K562 (cell line): ENCODE data around the gene PPARG. TPM values are rescaled to one million over a fixed set of nuclear protein-coding genes. Genes with fewer than 3 reads are reported as not detected.

Experiments
- ATAC-seq: fragments of 200-7000 bp; cut with Tn5 transposase; 3 replicates; pipeline ENCODE4 v1.9.1; 2020; ENCODE audit warnings: moderate library complexity
- BruUV-seq: library from RNA; stranded (reverse); fragments of 400-500 nt; replicated peaks from 2 replicates; lab custom pipeline; 2021; lab: Mats Ljungman, UMichigan
- CTCF ChIA-PET: fragments of 300-600 bp; formaldehyde crosslinking; extraction: SDS; loops from one replicate; lab custom pipeline; 2021; ENCODE audit warnings: low intra/inter-chr PET ratio; lab: Yijun Ruan, JAX
- POLR2A ChIA-PET: fragments of 300-600, 350-650 bp; sonication (Branson Sonifier 250); formaldehyde crosslinking; extraction: SDS; loops from one replicate; lab custom pipeline; 2021; ENCODE audit warnings: antibody characterized with exemption, inconsistent platforms; lab: Yijun Ruan, JAX
- DNase-seq, 4 experiments: peaks; one replicate each; pipeline versions ENCODE4 v3.0.0 to v3.0.0-alpha.2; 2011 to 2018; ENCODE audit warnings: low spot score in 3 of 4, mixed read lengths in 3 of 4; ENCODE audit errors: extremely low read depth in 1 of 4
- FAIRE-seq: peaks from 2 replicates; lab custom pipeline; 2011; peaks lifted over from hg19 to GRCh38; lab: Jason Lieb, UNC
- H2AFZ ChIP-seq: 2 replicates; pipeline ENCODE4 v1.6.0; 2011; ENCODE audit warnings: low read depth, low read length, control low read depth, inconsistent platforms
- H3K27ac ChIP-seq: fragments of 200-600 bp; 3 replicates; pipeline ENCODE4 v1.8.0; 2011; ENCODE audit warnings: low read depth, mild to moderate bottlenecking, control low read depth, inconsistent platforms, low read length, moderate library complexity, mixed read lengths; ENCODE audit errors: extremely low read depth
- H3K27me3 ChIP-seq, 2 experiments: fragments of 300-600 bp in 1 of 2; 2 replicates in 1 of 2; 3 replicates in 1 of 2; pipeline versions ENCODE4 v1.6.0 to v1.8.0; 2011; ENCODE audit warnings: inconsistent platforms in 2 of 2, low read length in 2 of 2, mild to moderate bottlenecking in 1 of 2, mixed read lengths in 1 of 2, moderate library complexity in 1 of 2; ENCODE audit not compliant: control insufficient read depth in 2 of 2, insufficient read depth in 2 of 2
- H3K36me3 ChIP-seq: fragments of 300-600 bp; 3 replicates; pipeline ENCODE4 v1.8.0; 2011; ENCODE audit warnings: mild to moderate bottlenecking, low read length, inconsistent platforms; ENCODE audit not compliant: control insufficient read depth, insufficient read depth
- H3K4me1 ChIP-seq, 2 experiments: fragments of 200-600 bp in 1 of 2; replicated peaks in 1 of 2; 2 replicates in 1 of 2; 3 replicates in 1 of 2; pipeline versions ENCODE4 v1.5.1 to v1.8.0; 2011; ENCODE audit warnings: inconsistent platforms in 2 of 2, low read length in 2 of 2, mild to moderate bottlenecking in 1 of 2, mixed read lengths in 1 of 2, moderate library complexity in 1 of 2; ENCODE audit not compliant: control insufficient read depth in 2 of 2, insufficient read depth in 2 of 2
- H3K4me2 ChIP-seq: 2 replicates; pipeline ENCODE4 v1.6.1; 2011; ENCODE audit warnings: low read length, control low read depth, inconsistent platforms, mixed read lengths; ENCODE audit not compliant: insufficient read depth
- H3K4me3 ChIP-seq: fragments of 200-600 bp; sonication (generic), shearing (Covaris generic); 2 replicates; pipeline ENCODE4 v1.5.1; 2016; ENCODE audit warnings: control low read depth, inconsistent platforms
- H3K79me2 ChIP-seq: fragments of 200-600 bp; 3 replicates; pipeline ENCODE4 v1.8.0; 2011; ENCODE audit warnings: low read length, inconsistent platforms; ENCODE audit not compliant: control insufficient read depth, insufficient read depth
- H3K9ac ChIP-seq, 2 experiments: 2 replicates each; pipeline versions ENCODE4 v1.6.0 to v1.6.1; 2011; ENCODE audit warnings: low read depth in 2 of 2, low read length in 2 of 2, control low read depth in 1 of 2, inconsistent platforms in 1 of 2, mild to moderate bottlenecking in 1 of 2, mixed read lengths in 1 of 2; ENCODE audit not compliant: insufficient read depth in 1 of 2
- H3K9me1 ChIP-seq: one replicate; pipeline ENCODE4 v1.6.0; 2011; ENCODE audit warnings: inconsistent platforms, mild to moderate bottlenecking, low read length, moderate library complexity; ENCODE audit not compliant: control insufficient read depth, insufficient read depth
- H3K9me3 ChIP-seq: replicated peaks from 2 replicates; pipeline ENCODE4 v1.5.1; 2011; ENCODE audit warnings: low read depth, low read length, inconsistent platforms; ENCODE audit not compliant: control insufficient read depth, insufficient read depth
- H4K20me1 ChIP-seq: replicated peaks from 2 replicates; pipeline ENCODE4 v1.6.1; 2011; ENCODE audit warnings: low read length, inconsistent platforms, mixed read lengths; ENCODE audit not compliant: control insufficient read depth, insufficient read depth
- AFF1 ChIP-seq, 2 experiments: fragments of 450-650 bp; IDR thresholded peaks; 2 replicates each; pipeline ENCODE4 v1.6.1; 2018; ENCODE audit warnings: mild to moderate bottlenecking in 2 of 2, low read depth in 1 of 2; ENCODE audit not compliant: partially characterized antibody in 2 of 2
- HDAC3 ChIP-seq: fragments of 450-650 bp; IDR thresholded peaks from 2 replicates; pipeline ENCODE4 v1.6.1; 2018; ENCODE audit warnings: borderline replicate concordance, mild to moderate bottlenecking, moderate library complexity; ENCODE audit not compliant: partially characterized antibody
- MBD1 ChIP-seq: fragments of 250-450 bp; sonication (Bioruptor Pico); IDR thresholded peaks from 2 replicates; pipeline ENCODE4 v1.8.0; 2022; ENCODE audit warnings: inconsistent platforms
- RBM17 ChIP-seq: fragments of 200-400 bp; formaldehyde crosslinking; IDR thresholded peaks from 2 replicates; pipeline ENCODE4 v1.6.1; 2017; ENCODE audit warnings: low read depth, mild to moderate bottlenecking, low read length, borderline replicate concordance
- SMAD2 ChIP-seq: fragments of 150-350 bp; IDR thresholded peaks from 2 replicates; pipeline ENCODE4 v1.6.1; 2014; ENCODE audit warnings: low read depth, mild to moderate bottlenecking, low read length
- SRSF9 ChIP-seq: fragments of 200-400 bp; formaldehyde crosslinking; IDR thresholded peaks from 2 replicates; pipeline ENCODE4 v1.6.1; 2017; ENCODE audit warnings: low read depth, low read length, borderline replicate concordance
- STAG1 ChIP-seq: sonication (generic); formaldehyde crosslinking; IDR thresholded peaks from 2 replicates; pipeline ENCODE4 v1.5.0; 2020; ENCODE audit warnings: missing genetic modification reagents, borderline replicate concordance
- STAT5A ChIP-seq: IDR thresholded peaks from 2 replicates; pipeline ENCODE4 v1.6.1; 2012; ENCODE audit warnings: low read length, inconsistent platforms, borderline replicate concordance
- ZBTB12 ChIP-seq: fragments of 250-450 bp; sonication (Bioruptor Pico); IDR thresholded peaks from 2 replicates; pipeline ENCODE4 v1.4.0; 2020
- ZFP1 ChIP-seq: fragments of 450-650 bp; formaldehyde crosslinking; IDR thresholded peaks from 2 replicates; pipeline ENCODE4 v1.4.0; 2020; ENCODE audit warnings: mild to moderate bottlenecking, mixed read lengths
- ZNF512 ChIP-seq: IDR thresholded peaks from 2 replicates; pipeline ENCODE4 v1.6.1; 2016; ENCODE audit warnings: missing genetic modification characterization, missing compliant biosample characterization
- ZNF639 ChIP-seq, 2 experiments: fragments of 200-800 bp in 1 of 2; sonication (Bioruptor generic) in 1 of 2; sonication (generic) in 1 of 2; formaldehyde crosslinking in 1 of 2; IDR thresholded peaks in 1 of 2; conservative IDR thresholded peaks in 1 of 2; 2 replicates each; pipeline versions ENCODE4 v1.5.0 to v1.6.1; 2016 to 2020; ENCODE audit warnings: missing compliant biosample characterization in 1 of 2, missing genetic modification characterization in 1 of 2, missing genetic modification reagents in 1 of 2
- WGBS: fragments of 100-300 bp; shearing (Covaris generic); methylation state at CpG from one replicate; pipeline ENCODE4 v1.1.6; 2016; ENCODE audit warnings: low coverage, mixed read lengths; ENCODE audit not compliant: insufficient coverage; ENCODE audit errors: missing lambda C conversion rate; 5-methylcytosine and 5-hydroxymethylcytosine counted together
- in situ Hi-C: fragments of 300-500 bp; cut with MboI; formaldehyde crosslinking; loops from 4 replicates; pipeline ENCODE4 v1.15.0; 2018; ENCODE audit warnings: inconsistent platforms, mixed read lengths
- intact Hi-C: fragments of 100-400 bp; cut with micrococcal nuclease; formaldehyde crosslinking; loops from 2 replicates; pipeline ENCODE4 v1.14.2; 2022
- polyA plus RNA-seq, 8 experiments: library from polyadenylated mRNA; depleted of rRNA in 4 of 8; stranded (reverse) in 5 of 8; unstranded in 3 of 8; fragments of >200 nt; fragmentation: Nextera tagmentation in 2 of 8; fragmentation: Illumina TruSeq in 1 of 8; extraction: Ambion mirVana in 2 of 8; extraction: Trizol in 1 of 8; gene quantifications; 2 replicates each; pipeline versions ENCODE4 v1.2.1 to v1.2.3, GENCODE V29; 2011 to 2014; ENCODE audit warnings: inconsistent platforms in 1 of 8, missing spikeins in 1 of 8
- total RNA-seq, 7 experiments: library from RNA; depleted of rRNA in 6 of 7; stranded (reverse); fragments of >200 nt in 6 of 7; fragmentation: Illumina TruSeq in 2 of 7; extraction: Trizol in 2 of 7; gene quantifications; 2 replicates each; pipeline versions ENCODE4 v1.2.1 to v1.2.3, GENCODE V29; 2011 to 2021; ENCODE audit warnings: low replicate concordance in 1 of 7

PPARG gene
- total and polyA plus RNA-seq, 9 of the 15 experiments (the other 6 are each of a cell fraction or from before 2014, with no cell fraction given), result not detected

- CTCF ChIA-PET, result no interaction called here
- FAIRE-seq, result no peak
- no peak for TF ChIP-seq ZBTB12 (CRISPR knock-in tag)
- TF ChIP-seq ZNF639 (CRISPR knock-in tag; conservative IDR thresholded peaks at IDR 0.05 in 1 of 2, IDR thresholded peaks at IDR 0.05 in 1 of 2), result no peak
- TF ChIP-seq STAT5A, result no peak
- no peak for TF ChIP-seq SMAD2
- TF ChIP-seq ZNF512 (tag), result no peak
- TF ChIP-seq STAG1 (CRISPR knock-in tag), result no peak
- no peak for TF ChIP-seq MBD1
- TF ChIP-seq SRSF9, result no peak
- no peak for TF ChIP-seq HDAC3
- no peak for TF ChIP-seq AFF1 (IDR thresholded peaks at IDR 0.05; ENCODE audit: low read depth in 1 of 2, partially characterized antibody in 2 of 2)
- no peak for TF ChIP-seq ZFP1 (CRISPR knock-in tag)
- no peak for TF ChIP-seq RBM17
Observed at GRCh38 chr3:12321015-12321414, 32.1 kb downstream of the PPARG start.

More at GRCh38 chr3:12321015-12321414, 32.1 kb downstream of the PPARG start:
- intact Hi-C loops, result no loop called here
- DNase-seq, result no peak
- ATAC-seq, result no peak
- no peaks in the 10 kb centered on the region for H4K20me1 ChIP-seq
- no peaks in the 10 kb centered on the region for H3K4me1 ChIP-seq
- in situ Hi-C loops, result no loop called here
- H3K4me3 ChIP-seq, result no peak overlapping the region
- WGBS, result 0% methylated on average over 2 of the region's 2 CpGs
- H2AFZ ChIP-seq, result no peak overlapping the region
- no peaks in the 10 kb centered on the region for H3K79me2 ChIP-seq
- H3K9me3 ChIP-seq, result no peaks in the 10 kb centered on the region
- no peak overlapping the region for H3K4me2 ChIP-seq
- H3K36me3 ChIP-seq, result no peaks in the 10 kb centered on the region
- H3K27me3 ChIP-seq, result peaks cover 0 to 3% of the 10 kb centered on the region in 2 experiments
- H3K27ac ChIP-seq, result no peak overlapping the region
- H3K9me1 ChIP-seq, result no peaks in the 10 kb centered on the region
- H3K9ac ChIP-seq, result no peak overlapping the region
- POLR2A ChIA-PET, result no interaction called here
- BruUV-seq, result no TSS peak
